Iris pigment epithelial cell (primary cell): ENCODE measurements around the gene TMEM158.

Source experiments
- DNase-seq: peaks from one replicate; pipeline ENCODE4 v3.0.0-alpha.2; 2011; ENCODE audit warnings: low read depth

The TMEM158 gene

DNA sequence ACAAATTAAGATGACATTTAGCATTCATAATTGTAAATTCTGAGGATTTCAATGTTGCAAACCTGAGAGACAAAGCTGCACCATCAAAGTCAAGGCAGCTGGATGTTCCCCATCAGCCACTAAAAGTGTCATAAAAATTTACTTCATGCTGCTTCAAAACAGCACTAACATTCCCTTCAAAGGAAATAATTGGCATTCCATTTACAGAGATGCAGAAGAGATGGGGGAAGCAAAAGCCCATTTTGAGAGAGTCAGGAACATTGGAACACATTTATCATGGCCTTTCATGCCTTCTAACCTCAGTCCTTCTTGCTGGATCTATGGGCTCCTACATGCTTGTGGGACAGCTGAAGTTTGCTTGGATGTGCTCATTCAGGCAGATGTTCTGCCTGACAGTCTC is 6.4 kb upstream of the TMEM158 start:
- no peak for DNase-seq

DNA sequence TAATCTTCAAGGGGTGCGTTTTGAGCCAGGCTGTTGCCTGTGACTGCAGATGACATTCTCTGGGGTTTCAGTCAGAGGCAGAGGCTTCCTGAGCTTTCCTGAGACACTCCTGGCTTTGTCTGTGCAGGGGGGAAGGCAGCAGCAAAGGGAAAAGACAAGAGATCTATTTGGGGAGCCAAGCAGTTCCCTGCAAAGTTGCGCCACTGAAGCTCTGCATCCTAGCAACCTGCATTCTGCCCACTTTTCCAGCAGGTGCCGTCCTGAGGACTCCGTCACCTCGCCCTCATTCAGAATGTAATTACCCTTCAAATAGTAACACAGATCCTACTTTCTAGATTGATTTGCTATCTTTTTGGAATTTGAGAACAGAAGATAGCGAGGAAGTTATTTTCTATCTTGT is 1.9 kb upstream of the TMEM158 start:
- DNase-seq, result no peak

DNA sequence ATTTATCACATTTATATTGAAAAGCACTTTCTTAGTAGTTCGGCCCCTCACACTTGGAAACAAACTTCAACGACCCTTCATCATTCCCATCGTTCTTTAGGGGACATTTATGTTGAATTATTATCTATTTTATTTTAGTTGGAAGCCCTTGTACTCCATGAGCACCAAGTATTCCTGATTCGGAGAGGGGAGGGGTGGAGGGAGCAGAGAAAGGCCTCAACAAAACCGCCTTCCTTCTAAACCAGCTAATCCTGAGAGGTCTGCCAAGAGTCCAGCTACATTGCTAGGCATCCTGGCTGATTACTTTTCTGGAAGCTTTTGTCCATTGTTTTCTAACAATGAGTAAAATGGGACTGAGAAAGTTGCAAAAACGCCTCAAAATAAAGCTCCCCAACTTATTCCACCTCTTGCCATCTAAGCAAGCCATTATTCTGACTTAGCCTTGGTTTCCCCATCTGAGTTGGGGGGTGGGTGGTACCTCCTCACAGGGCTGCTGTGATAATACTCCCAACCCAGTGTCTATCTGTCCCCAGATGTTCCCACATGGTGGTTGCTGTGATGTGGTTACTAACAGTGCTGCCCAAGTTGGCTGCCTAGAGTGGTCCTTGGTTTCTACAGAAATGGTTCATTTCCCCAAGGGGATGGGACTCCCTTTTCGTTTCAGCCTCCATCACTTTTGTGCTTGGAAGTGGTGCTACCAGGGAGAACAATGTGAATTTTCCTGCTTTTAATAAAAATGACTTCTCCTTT is 1.2 kb upstream of the TMEM158 start:
- no peak for DNase-seq

DNA sequence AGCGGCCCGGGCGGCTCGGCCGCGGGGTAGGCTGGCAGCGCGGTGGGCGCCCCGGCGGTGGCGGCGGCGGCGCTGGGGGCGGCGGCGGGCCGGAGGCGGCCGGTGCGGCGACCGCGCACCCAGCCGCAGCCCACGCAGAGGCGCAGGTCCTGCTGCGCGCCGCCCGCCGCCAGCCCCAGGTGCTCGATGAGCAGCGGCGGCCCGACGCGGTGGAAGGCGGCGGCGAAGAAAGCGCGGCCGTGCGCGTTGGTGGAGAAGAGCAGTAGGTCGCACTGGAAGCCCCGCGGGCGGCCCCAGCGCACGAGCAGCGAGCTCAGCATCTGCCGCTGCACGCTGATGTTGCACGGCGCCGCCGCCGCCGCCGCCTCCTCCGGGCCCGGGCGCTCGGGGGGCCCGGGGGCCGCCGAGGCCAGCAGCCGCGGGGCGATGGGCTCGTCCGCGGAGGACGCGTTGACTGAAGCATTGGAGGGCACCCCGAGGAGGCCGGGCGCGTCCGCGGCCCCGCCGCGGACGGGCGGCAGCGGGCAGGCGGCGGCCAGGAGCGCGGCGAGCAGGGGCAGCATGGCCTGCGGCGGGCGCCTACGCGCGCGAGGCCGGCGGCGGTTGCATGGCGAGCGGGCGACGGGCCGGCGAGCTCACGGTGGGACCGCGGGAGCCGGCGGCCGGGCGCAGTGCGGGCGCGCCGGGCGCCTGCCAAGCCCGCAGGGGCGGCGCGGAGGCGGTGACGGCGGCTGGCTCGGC is 452 bp downstream of the TMEM158 start:
- peak; percentile 46 for DNase-seq

DNA sequence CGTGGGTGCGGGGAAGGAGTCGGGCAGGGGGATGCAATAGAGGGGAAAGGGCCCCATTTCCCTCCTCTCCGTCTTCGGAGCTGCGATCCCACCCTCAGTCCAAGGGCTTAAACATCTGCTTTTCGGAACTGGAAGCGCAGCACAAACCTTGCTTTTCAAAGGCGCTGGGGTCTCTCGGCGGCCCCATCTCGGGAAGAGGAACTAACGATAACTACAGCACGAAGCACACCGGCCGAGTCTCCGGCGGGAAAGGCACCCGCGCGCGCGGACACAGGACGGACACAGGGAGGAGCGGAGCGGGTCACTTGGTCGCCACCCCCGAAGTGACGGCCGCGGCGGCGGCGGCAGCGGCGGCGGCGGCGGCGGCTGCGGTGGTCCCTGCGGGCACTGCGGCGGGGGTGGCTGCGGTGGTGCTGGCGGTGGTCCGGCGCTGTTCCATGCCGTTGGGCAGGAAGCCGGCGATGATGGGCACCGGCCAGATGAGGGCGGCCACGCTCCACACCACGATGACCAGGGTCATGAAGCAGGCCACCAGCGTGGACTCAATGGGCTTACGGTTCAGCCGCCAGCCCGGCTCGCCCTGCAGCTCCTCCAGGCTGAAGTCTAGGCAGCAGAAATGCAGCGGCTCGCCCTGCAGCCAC is 1.1 kb downstream of the TMEM158 start:
- DNase-seq, result peak; percentile 78

DNA sequence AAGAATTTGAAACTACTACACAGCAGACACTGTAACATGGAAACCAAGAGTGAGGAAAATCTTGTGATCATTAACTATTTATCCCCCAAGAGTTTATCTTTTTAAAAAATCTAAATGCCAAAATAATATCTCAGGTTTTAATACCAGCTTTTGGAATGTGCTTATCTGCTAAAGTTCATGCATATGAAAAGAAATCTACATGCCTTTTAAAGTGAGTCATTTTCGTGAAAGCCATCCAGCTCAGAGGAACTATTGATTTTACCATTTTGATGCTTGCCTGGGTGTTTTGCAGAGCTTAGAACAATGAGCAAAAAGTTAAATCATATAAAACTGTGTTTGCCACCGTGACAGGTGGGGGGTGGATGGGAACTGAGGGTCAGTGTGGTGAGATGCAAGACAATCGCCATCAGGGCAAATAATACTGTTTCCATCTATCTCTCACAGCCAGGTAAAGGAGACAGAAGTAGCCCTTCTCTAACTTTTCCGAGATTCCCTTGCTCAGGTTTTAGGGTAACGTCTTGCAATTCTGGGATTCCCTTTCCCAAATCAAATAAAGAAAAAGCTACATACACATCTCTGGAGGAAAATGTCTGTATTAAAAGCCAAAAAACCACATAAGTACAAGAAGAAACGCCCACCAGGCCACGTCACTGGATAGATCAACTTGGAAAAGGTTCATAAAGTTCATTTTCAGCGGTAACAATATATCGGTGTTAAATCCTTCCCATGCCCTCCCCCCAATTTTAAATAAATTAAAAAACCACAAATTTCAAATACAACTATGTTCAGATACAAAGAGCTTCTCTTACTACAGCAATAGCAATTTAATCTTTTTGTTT is 2.0 kb downstream of the TMEM158 start:
- peak; percentile 65 for DNase-seq

DNA sequence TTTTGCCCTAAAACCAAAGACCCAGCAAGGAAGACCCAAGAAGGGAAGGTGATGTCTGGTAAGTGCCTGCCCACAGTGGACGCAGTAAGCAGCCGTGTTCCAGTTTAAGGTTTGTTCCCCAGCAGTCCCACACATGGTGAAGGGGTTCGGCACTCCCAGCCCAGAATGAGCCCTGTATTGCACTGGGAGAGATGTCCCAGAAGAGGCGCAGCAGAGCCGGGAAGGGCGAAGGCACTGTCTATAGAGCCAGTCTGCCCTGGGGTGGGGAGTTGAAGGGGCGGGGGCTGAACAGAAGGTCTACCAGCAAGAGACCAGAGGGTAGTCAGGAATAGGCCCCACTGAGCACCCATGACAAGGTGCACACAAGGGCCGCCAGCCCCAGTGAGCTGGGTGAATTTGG is 6.4 kb downstream of the TMEM158 start:
- no peak for DNase-seq

DNA sequence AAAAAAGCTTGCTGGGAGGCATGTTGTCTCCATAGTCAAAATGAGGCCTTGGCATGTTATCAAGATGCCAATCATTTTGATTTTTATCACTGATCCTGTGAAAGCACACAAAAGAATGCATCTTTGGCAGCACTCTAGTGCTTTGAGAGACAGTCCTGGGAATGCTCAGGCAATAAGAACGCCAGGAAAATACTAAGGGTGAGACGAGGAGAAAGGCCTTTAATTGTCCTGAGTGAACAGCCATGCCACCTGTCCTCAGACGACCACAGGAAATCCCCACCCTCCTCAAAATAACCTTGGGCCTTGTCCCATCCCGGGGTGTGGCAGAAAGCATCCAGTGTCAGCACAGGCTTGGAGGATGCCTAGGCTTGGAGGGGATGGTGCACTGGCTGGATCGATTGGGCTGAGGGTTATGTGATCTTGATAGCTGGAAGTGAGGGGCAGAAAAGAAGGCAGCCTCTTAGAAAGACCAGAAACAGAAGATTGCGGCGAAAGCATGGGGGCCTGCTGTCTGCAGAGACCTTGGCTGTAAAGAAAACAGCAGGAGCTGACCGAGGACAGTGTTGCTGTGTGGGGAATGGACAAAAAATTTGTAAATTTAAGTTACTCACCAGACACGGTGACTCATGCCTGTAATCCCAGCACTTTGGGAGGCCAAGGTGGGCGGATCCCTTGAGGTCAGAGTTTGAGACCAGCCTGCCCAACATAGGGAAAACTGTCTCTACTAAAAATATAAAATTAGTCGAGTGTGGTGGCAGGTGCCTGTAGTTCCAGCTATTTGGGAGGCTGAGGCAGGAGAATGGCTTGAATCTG is 7.3 kb downstream of the TMEM158 start:
- peak; percentile 66 for DNase-seq

DNA sequence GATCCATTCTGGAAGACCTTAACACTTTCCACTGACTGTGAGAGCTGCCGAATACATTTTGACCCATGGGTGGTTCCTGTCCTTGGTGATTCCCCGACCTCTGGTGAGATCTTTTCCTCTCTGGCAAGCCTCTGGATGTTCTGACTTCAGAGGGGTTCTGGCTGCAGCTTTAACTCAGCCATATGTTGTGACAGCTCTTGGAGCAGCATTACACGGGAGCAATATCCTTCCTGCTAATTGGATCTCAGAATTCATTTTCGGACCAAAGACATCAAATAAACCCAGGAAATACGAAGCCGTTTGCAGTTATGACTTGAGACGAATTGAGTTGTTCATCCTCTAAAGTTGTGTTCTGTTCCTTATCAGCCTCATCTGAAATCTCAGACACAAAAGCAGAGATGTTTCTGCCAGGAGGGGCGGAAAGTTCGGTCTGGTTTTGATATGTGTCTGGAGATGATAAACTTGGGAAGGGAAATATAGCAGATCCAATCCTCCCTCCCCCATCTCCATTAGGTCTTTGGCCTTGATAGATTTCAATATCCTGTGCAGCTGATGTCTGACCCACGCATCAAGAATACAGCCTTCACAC is 10.0 kb downstream of the TMEM158 start:
- no peak for DNase-seq

DNA sequence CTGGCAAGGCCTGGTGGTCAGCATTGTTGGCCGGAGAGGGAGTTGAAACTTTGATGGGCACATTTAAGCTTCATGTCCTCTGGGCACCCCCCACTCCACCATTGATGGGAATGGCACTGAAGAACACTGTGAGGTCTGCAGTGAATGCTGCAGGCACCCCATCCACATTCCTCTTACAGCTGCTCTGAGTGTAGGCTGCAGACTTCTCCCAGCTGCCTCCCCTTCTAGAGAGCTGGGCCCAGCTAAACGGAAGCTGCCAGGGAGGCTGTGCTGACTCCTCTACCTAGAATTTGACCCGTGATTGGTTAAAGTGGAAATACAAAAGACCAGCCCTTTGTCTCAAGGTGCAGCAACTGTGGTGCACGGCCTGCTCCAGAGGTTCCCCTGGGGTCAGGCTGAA is 10.6 kb downstream of the TMEM158 start:
- DNase-seq, result no peak

DNA sequence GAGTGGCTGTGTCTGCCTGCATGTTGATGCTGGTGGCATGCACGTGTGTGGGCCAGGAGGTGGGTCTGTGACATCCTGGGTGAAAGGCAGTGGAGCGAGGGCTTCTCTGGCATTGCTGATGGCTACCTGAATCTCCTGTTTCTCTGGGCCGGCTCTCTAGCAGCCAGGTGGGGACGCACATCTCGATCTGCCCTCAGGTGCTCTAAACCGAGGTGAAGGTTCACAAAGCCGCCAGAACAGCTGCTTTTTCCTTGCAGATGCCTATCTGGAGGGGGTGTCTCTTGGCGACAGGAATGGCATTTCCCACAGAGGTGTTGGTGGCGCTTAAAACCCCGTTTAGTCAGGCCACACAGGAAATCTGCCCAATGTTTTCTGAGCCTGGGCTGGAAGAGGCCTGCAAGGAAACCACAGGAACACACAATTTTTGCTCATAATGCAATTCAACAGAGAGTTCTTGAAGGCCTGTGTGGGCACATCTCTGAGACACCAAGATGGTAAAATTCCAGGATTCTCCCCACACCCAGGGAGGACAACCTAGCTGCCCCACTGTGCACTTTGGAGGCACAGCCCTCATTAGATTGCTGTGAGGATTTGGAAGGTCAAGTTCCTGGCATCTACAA is 11.9 kb downstream of the TMEM158 start:
- no peak for DNase-seq

DNA sequence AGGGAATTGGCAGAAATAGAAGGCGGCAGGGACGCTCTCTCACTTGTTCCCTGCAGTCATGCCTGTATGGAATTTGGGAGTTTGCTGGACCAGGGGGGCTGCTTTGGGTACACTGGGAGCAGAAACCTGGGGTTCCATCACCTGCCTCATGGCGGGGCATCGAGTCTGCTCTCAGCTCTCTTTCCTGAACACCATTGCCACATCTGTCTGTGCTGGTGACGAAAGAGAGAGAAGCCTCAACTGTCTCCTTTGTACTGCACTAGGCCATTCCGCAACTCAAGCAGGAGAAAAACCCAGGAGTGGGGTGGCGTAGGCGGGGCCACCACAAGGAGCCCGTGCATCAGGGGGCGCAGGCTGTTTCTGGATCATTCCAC is 14.0 kb downstream of the TMEM158 start:
- no peak for DNase-seq

DNA sequence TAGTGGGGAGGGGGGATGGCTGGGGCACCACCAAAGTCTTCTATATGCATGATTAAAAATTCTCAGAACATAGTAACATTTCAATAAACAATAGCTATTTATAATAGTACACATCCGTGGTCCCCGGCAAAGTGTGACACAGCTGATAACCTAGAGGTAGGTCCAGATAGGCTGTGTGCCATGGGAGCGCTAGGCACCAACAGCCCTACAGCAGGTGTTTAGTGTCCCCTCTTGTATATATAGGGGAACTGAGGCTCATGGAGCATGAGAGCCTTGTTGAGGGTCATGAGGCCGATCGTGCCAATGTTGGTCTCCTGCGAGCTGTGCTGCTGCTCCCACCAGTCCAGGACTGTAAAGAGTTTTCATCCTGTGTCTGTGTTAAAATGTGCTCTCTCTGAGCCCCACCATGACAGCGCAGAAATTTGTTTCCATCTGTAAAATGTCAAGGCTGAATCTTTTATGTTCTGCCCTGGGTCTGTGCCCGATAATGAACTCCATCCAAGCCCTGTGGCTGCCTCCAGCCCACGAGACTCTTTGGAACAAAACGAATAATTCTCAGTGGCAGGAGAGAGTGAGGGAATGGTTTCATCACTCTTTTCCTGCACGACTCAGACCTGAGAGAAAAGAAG is 14.5 kb downstream of the TMEM158 start:
- no peak for DNase-seq

DNA sequence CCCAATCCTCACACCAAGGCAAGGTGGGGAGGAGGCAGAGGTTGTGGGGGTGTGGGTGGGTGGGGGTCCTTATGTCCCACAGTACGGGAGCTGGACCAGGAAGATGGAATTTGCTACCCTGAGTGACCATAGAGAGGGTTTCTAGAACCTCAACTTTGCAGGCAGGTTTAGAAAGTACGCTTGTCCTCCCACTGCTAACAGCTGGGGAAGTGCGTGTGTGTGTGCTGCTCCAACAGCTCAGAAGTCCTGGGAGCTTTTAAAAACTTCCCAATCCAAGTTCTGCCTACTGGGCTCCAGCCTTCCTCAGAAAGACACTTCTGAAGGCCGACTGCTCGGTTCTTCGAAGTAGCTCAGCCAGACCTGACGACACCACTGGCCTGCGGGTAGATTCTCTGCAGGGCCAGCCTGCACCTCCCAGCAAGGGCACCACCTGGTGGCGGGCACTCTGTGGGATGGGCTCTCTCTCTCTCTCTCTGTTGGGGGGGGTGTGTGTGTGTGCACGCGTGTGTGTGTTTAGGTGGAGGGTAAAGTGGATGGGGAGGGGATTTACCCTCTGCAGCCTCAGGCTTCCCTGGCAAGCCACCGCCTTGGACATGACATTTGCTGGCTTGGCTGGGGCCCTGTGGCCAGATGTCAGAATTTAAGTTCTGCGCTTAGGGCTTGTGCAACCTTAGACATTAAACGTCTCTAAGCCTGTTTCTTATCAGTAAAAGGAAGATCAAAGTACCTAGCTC is 15.6 kb downstream of the TMEM158 start:
- peak; percentile 80 for DNase-seq

DNA sequence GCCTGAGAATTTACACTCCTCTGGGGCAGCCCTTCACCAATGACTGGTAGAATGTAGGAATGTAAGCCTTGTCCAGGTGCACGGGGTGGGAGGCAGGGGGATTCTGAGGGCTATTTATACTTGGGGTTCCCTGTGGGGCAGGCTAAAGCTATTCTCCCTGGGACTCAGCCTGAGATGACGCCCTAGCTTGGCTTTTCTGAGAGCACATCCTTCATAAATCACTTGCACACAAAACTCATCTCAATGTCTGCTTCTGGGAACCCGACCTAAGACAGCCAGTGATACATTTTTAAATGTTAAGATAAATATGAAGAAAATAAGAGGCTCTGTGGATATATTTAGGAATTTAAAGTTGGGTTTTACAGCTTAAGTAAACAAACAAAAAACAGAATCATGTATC is 16.6 kb downstream of the TMEM158 start:
- no peak for DNase-seq

DNA sequence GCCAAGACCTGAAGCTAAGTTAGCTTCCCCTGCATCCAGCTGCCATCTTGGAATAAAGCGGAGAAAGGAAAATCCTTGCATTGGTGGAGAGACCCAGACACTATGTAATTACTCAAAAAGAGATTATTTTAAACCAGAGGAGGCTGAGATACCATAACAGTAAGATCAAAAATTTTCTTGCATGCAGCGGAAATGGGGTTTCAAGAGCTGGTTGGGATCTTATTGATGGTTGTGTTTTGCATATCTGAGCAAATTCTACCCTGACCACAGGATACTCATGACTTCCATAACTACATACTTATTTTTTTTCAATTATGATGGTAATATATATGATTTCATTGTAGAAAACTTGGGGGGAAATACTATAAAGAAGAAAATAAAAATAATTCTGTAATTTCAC is 17.5 kb downstream of the TMEM158 start:
- DNase-seq, result no peak

DNA sequence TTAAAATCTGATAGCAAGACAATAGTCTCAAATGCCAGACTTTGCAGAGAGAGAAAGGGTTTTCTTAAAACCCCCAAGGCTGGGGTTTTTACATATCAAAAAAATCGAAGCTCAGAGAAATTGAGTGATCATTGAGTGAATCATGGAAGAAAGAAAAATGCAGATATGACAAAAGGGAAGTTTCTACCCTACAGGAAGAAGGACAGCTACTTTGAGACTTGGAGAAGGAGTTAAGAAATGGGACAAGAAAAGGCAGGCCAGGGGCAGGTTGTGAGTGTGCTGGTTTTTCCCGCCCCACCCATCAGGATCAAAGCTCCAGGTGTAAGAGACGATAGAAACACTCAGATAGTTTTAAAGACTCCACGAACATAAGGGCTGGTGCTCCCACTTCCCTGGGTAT is 18.6 kb downstream of the TMEM158 start:
- no peak for DNase-seq

DNA sequence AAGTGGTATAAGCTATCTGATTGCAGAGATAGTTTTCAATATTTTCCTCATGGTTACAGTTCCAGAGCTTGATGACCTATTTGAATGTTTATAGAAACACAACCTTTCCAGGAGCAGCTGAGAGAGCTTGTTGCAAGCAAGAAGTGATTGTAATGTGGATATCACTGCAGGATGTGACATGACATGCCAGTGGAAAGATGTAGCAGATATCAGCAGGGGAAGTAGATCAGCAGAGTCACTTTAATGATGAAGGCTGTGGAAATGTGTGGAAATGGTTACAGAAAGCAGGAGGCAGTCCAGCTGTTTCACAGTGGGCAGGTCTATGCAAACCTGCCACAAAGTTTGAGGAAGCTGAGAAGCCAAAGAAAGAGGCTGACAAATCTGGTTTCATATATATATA is 21.0 kb downstream of the TMEM158 start:
- DNase-seq, result peak; percentile 28

DNA sequence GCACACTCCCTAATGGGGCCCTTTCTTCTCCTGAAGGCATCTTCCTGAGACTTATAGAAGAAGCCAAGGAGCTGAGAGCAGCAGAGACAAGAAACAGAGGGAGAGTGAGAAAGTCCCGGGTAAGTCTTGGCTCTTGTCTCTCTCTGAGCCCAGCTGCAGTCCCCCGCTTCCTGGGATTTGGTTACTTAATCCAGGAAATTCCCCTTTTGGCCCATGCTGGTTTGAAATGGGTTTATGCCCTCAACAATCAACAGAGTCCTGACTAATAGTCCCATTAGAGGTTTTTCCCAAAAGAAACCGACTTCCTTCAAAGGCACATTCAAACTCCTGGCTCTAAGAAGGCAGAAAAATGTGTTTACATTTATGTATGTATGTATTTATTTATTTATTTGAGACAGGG is 22.0 kb downstream of the TMEM158 start:
- DNase-seq, result peak; percentile 52
